ENCODE data around the gene CELF1.
"Not testable (repeated sequence)": the region's sequence is repeated elsewhere in the genome, so short reads cannot be mapped to it uniquely, and the experiment has no call there.

CELF1 gene

GRCh38 chr11:47538741-47539565 is 14.0 kb downstream of the CELF1 start:
- no peak for DNase-seq (ENCODE audit: low read depth in 2 of 2)

- DNase-seq (ENCODE audit: low read depth in 2 of 2): no peak
Measured at GRCh38 chr11:47536915-47537314, 16.0 kb downstream of the CELF1 start.

- no peak for DNase-seq (ENCODE audit: low read depth in 2 of 2)
Measured at GRCh38 chr11:47534704-47535251, 18.2 kb downstream of the CELF1 start.

GRCh38 chr11:47533690-47534151 is 19.2 kb downstream of the CELF1 start:
- no peak for DNase-seq (ENCODE audit: low read depth in 2 of 2)

GRCh38 chr11:47532597-47533213 is 20.2 kb downstream of the CELF1 start:
- no peak for DNase-seq (ENCODE audit: low read depth in 2 of 2)

- DNase-seq (ENCODE audit: low read depth in 2 of 2): no peak
Measured at GRCh38 chr11:47531666-47532065, 21.3 kb downstream of the CELF1 start.

- not testable (repeated sequence) for DNase-seq (ENCODE audit: low read depth in 2 of 2)
Measured at GRCh38 chr11:47530721-47531120, 22.2 kb downstream of the CELF1 start.

GRCh38 chr11:47529951-47530350 is 23.0 kb downstream of the CELF1 start:
- DNase-seq (ENCODE audit: low read depth in 2 of 2): no peak

- no peak for DNase-seq (ENCODE audit: low read depth in 2 of 2)
Measured at GRCh38 chr11:47527186-47527585, 25.7 kb downstream of the CELF1 start.

GRCh38 chr11:47526032-47526431 is 26.9 kb downstream of the CELF1 start:
- not testable (repeated sequence) for DNase-seq (ENCODE audit: low read depth in 2 of 2)

- no peak for DNase-seq (ENCODE audit: low read depth in 2 of 2)
Measured at GRCh38 chr11:47524291-47524874, 28.5 kb downstream of the CELF1 start.

- no peak for DNase-seq (ENCODE audit: low read depth in 2 of 2)
Measured at GRCh38 chr11:47523490-47524225, 29.3 kb downstream of the CELF1 start.

- DNase-seq (ENCODE audit: low read depth in 2 of 2): no peak
Measured at GRCh38 chr11:47518212-47518964, 34.5 kb downstream of the CELF1 start.

- no peak for DNase-seq (ENCODE audit: low read depth in 2 of 2)
Measured at GRCh38 chr11:47516984-47517853, 35.7 kb downstream of the CELF1 start.

- DNase-seq (ENCODE audit: low read depth in 2 of 2): no peak
Measured at GRCh38 chr11:47516155-47516554, 36.8 kb downstream of the CELF1 start.

GRCh38 chr11:47514825-47515647 is 37.9 kb downstream of the CELF1 start:
- no peak for DNase-seq (ENCODE audit: low read depth in 2 of 2)

GRCh38 chr11:47512701-47513100 is 40.2 kb downstream of the CELF1 start:
- no peak for DNase-seq (ENCODE audit: low read depth in 2 of 2)

GRCh38 chr11:47511917-47512316 is 41.0 kb downstream of the CELF1 start:
- DNase-seq (ENCODE audit: low read depth in 2 of 2): no peak

- DNase-seq (ENCODE audit: low read depth in 2 of 2): no peak
Measured at GRCh38 chr11:47510209-47510608, 42.7 kb downstream of the CELF1 start.
